Activated CD4-positive, CD25-positive, alpha-beta regulatory T cell treated with anti-CD3 and anti-CD28 coated beads, Interleukin-2, amount 50 U/mL, for 16 hours (primary cell): ENCODE measurements around the gene CRYBG2.
"Not testable (repeated sequence)": the region's sequence is repeated elsewhere in the genome, so short reads cannot be mapped to it uniquely, and the experiment has no call there.

Experiments used
- DNase-seq: peaks from one replicate; pipeline ENCODE4 v3.0.0-alpha.2; 2020; ENCODE audit warnings: low read depth, low spot score

The CRYBG2 gene

DNA sequence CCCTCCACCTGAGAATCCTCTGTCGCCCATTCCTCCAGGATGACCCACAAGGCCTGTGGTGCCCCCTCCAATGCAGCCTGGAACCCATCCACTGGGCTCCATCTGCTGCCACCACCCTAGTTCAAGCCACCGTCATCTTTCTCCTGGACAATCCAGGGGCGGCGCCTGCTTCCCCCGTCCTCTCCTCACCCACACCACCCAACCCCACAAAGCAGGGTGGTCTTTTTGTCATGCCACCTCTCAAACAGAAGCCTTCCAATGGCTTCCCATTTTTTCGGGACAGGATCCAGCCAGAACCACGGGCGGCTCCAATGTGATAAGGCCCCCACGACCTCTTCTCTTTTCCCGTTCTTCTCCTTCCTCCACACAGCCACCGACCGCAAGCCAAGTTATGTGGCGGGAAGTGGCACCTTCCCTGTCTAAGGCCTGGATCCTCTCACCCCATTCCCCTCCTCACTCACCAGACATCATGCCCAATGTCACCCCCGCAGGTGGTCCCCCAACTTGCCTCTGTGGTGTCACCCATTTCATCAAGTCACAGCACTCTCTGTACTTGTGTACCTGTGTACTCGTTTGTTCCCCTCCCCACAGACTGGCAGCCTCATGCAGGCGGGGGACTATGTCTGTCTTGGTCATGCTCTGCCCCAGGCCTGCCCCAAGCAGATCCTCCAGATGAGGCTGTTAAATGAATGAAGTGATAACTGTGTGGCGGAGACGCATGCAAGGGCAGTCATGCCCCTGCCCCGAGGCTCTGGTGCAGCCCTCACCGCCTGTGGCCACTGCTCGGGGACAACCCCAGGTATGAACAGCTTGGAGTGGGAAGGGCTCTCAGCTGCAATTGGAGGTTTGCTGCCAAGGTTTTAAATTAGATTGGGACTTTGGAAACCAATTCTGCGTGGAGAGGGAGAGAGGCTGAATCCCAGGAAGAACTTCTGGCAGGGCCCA, 58.5 kb downstream of the CRYBG2 start:
- DNase-seq: no peak

DNA sequence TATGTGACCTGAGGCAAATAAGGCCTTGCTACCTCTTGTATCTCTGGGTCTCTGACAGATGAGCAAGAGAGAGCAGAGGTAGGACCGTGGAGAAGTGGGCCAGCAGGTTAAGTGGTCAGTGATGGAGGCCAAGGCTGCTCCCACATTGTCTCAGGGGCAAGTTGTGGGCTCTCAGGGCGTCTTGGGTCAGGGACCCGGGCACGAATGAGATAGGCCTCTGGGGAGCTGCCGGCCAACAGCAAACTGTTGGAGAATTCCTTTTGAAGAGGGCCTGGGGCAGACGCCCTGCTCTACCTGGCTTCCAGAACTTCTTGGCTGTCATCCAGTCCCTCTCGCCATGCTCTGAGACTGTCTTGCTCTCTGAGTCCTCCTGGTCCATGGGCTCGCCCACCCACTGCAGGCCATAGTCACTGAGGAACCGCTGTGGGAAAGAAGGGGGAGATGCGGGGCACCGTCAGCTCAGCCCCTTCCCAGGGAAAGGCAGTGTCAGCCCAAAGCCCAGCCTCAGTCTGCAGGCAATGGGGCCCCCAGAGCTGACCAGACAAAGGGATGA, 59.9 kb downstream of the CRYBG2 start:
- DNase-seq: no peak

DNA sequence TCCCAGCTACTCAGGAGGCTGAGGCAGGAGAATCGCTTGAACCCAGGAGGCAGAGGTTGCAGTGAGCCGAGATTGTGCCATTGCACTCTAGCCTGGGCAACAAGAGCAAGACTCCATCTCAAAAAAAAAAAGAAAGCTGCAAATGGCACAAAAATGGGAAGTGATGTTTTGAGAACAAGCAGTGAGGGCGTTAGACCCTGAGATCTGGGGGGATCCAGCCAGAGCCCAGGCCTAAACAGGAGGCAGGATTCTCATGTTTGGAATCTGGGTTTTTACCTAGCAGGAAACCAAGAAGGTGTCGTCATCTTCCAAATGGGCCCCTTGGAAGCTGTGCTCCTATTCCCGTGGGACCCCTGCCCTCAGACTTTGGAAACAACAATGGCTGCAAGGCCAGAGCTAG, 61.2 kb downstream of the CRYBG2 start:
- not testable (repeated sequence) for DNase-seq

DNA sequence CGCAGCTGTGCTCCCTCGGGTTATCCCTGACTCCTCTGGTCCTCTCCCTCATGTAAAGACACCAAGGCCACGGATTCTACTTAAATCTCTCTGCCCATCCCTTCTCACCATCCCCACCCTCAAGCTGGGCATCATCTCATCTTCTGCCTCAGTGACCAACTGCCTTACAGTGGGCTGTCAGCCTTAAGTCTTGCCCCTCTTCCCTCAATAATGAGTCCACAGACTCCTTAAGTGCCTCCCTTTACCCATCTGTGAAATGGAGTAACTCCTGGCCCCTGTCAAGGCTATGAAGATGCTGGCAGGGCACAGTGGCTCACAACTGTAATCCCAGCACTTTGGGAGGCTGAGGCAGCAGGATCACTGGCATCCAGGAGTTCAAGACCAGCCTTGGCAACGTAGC, 62.0 kb downstream of the CRYBG2 start:
- DNase-seq: no peak

DNA sequence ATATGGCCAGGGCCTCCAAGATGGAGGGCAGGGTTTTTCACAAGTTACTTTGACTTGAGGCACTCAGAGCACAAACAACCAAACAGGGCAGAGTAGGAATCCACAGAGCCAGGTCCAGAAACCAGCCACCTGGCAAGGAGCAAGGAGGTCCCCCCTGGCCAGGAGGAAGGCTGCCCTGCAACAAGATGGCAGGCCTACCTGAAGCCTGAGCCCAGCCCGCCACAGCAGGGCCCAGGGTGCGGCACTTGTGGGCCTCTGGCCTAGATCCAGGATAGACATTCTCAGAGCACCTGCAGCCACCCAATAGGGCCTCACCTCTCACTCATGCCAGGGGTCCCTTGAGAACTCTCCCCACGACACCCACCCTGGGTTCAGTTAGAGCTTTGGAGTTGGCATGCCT, 62.5 kb downstream of the CRYBG2 start:
- DNase-seq: no peak

DNA sequence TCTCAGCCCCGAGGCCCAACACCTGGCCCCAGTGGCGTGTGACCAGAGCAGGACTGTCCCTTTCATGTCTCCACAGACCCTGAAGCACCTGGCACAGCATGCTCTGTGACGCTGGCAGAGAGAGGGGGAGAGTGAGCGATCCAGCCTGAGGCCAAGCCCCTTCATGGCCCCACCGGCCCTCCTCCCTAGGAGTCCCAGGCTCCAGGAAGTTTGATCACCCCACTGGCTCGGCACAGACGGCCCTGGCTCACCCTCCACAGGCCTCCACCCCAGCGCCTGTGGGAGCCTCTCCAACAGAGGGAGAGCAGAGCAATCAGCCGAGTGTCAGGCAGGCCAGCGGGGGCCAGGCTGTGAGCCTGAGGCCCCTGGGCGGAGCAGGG, 63.1 kb downstream of the CRYBG2 start:
- DNase-seq: no peak

DNA sequence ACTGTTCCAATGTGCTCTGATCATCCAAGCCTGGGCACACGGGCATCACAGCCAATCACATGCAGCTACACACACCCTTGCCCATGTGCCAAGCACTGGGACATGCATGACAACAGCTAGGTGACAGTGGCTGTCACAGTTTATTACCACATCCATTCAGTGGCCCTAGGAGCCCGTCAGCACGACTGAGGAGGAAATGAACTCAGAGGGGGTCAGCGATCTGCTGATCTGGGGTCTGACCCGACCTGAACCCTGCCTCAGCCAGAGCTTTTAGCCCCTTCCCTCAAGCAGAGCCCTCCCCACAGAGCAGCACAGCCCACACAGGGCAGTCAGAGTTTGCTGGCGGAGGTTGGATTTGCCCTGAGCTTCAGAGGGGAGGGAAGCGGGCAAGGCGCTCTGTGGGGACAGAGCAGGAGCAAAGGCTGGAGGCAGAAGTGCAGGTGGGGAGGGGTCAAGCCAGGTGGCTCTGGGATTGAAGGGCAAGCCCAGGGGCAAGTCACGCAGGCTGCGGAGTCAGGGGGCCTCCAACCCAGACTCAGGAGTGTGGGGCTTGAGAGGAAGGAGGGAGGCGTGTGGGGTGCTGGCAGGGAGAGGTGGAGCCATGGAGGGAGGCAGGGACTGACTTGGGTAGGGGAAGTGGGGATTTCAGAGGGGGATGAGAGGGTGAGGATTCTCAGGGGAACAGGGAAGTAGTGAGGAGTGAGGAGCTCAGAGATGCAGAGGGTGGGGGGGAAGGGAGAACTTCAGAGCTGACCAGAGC, 63.6 kb downstream of the CRYBG2 start:
- DNase-seq: no peak

DNA sequence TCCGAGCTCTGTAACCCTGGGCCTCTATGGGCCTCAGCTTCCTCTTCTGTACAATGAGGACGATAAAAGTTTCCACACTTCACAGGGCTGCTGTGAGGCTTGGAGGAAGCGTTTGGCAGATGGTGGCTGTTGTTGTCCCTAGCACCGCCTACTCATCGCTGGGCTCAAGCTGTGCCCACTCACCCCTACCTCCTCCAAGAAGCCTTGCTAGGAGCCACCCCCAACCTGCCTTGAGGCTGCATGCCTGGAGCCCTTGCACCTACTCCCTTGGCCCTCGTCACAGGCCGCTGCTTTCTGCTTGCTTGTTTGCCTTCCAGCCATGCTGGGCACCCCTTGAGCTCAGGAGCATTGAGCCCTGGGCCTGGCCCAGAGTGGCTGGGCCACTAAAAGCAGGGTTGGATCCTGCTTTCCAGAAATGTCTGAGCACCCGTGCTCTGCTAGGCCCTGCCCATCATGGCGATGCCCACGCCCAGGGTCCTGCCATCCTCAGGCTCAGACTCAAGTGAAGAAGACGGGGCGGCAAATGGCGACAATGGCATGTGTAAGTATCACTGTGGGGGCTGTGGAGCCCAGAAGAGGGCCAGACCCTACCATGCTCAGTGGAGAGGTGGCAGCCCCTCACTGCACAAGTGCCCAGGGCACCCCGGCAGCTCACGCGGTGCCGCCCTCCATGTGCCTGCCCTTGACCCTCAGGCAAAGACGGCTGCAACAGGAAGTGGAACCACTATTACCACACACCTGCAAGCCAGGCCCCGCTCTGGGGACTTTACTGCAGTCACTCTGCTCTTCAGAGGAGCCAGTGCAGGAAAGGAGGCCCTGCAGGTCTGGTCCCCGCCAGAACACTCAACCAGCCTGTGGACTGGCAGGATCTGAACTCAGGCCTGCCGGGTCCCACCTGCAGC, 64.5 kb downstream of the CRYBG2 start:
- DNase-seq: no peak

DNA sequence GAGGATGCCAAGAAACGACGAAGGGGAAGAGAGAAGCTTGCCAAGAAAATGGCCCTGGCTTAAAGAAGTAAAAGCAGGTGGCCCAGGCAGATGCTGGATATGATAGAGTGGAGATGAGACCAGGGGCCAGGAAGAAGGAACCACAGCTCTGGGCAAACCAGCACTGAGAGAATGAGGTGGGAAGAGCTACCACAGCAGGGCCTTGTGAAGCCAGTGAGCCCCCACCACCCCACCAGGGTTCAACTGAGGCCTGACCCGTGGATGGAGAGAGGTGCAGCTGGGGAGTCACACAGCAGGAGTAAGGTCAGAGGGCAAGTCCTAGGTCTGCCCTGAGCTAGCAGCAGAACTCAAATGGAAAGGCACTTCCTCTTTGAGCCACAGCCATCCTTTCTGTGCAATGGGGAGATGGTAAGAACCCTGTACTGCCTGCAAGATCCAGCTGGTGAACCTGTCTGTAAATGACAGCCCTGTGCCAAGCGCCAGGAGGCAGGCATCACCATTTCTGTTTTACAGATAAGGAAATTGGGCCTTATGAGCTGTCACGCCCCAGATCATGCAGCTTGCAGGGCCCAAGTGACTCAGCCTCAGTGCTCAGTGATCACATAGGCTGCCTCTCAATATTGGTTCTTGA, 65.5 kb downstream of the CRYBG2 start:
- no peak for DNase-seq

DNA sequence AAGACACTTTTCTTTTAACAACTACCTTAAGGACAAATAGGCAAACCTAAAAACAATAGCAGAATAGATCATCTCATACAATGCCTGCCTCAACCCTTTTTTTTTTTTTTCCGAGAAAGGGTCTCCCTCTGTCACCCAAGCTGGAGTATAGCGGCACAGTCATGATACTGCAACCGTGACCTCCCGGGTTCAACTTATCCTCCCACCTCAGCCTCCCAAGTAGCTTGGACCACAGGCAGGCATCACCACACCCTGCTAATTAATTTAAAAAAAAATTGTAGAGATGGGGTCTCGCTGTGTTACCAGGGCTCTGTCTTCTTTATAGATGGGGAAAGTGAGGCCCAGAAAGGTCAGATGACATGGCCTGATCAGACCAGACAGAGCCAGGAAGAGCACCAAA, 66.1 kb downstream of the CRYBG2 start:
- no peak for DNase-seq

DNA sequence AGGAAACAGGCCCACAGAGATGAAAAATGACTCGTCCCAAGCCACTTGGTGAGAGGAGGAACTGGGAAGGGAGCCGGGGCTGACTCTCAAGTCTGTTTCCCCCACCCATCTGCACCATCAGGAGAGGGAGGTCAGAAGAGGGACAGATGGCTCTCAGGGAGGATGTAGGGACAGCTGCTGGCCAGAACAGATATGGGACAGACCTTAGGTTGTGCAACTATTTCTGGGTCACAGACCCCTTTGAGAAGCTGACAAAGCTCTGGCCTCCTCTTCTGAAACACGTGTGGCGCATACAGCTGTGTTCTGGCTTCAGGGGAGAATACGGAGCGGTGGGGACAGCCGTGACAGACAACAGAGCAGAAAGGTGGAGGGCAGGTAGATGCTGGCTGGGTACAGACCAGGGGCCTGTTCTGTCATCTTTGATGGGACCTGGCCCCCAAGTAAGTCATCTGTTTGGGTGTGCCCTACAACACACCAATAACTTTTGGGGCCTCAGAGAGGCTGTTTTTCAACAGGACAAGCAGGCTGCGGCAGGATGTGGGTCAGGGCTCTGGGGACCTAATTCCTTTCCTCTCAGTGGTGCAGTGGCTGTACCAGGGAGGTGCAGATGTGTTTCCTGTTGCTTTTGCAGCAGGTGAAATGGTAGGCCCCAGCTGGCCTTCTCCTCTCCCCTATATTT, 66.8 kb downstream of the CRYBG2 start:
- DNase-seq: no peak

DNA sequence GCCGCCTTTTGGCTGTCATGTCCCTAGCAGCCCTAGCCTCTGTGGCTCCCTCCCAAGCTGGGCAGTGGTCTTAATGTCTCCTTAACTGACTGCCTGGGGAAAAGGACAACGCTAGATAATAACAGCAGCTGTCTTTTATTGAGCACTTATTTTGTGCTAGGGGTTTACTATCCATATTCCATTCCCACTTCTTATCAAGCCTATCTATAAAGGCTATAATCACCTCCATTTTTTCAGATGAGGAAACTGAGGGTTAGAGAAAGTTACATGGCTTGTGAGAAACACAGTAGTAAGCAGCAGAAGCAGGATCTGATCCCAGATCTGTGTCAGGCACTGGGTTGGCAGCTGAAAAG, 67.9 kb downstream of the CRYBG2 start:
- DNase-seq: no peak

DNA sequence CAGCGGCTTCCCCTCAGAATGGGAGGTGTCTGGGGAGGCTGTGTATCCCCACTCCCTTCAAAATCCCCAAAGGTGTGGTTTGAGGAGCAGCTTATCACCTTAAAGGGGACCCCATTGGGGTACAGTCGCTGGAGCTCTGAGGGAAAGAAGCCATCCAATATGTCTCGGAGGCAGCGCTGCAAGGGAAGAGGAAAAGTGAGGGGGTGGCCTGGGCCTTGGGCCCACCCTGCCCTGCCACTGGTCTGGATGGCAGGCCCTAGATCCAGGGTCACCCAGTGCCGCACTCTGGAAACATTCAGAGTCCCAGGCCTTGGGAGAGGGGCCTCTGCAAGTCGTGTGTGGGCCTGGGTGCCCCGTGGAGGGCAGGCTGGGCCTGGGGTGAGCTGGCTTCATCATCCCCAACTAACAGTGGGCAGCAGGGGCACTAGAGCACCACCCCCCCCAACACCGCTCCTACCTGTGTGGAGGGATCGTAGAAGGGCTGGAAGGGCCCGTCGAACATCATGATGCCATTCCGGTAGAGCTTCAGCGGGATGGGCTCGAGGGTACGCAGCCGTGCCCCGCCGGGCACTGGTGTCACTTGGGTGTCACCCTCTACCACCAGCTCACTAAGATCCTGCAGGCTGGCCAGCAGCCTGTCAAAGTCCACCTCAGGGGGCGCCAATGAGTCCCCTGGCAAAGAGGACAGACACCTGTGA, 68.4 kb downstream of the CRYBG2 start:
- no peak for DNase-seq

DNA sequence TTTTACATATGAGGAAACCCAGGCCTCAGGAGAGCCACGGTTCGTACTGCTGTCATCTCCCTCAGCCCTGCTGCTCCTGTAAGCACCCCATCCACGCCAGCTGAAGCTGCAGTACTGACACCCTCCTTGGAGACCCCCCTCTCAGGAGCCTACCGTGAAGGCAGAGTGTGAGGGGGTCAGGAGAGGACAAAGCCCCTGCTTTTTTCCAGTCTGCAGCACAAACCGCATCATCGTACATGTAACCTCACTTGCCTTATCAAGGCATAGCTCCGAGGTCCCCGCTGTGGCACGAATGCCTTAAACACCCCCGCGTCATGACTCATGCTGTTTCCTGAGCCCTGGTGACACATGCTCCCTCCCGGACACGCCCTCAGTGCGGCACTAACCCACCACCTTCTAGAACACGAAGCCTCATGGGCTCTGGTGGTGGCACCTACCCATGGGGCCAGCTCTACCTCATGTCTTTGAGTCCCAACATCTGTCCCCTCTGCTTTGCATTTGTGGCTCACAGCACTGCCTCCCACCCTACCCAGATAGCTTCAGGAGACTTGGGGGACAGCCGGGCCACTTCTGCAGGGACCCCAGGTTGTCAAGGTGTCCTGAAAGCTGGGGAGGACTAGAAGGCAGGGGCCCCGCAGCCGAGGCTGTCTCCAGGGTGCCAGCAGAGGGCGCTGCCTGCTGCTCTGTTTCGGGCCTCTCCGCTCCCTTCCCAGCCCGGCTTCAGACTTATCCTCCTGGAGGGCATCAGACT, 69.2 kb downstream of the CRYBG2 start:
- peak; percentile 85 for DNase-seq

DNA sequence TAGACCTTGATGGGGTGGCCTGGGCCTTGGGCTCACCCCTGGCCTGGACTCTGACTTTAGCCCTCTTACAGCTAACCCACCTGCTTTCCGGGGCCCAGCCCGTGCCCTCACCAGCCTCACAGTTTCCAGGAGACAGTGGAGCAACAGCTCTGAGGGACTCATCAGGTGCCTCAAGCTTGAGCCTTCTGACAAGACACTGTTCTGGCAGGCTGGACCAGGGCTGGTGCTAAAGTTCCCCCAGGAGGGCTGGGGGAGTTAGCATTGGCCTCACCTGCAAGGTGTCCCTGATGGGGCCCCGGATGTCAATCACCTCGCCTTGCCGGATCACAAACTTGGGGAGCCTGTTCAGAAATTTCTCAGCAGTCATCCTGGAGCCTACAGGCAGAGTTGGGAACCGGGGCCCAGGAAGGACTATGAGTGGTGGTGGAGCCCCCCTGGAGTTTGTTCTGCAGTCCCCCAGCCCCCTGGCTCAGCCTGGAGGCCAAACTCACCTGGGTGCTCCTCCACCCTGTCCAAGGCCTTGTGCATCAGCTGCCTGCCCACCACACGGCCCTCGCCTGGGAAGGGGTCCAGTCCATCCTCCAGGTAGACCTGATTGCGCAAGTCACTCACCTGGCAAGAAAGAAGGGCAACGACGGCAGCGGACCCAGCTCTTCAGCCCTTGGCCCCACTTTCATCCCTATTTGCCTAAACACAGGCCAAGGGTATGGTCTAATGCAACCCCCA, 69.9 kb downstream of the CRYBG2 start:
- DNase-seq: no peak

DNA sequence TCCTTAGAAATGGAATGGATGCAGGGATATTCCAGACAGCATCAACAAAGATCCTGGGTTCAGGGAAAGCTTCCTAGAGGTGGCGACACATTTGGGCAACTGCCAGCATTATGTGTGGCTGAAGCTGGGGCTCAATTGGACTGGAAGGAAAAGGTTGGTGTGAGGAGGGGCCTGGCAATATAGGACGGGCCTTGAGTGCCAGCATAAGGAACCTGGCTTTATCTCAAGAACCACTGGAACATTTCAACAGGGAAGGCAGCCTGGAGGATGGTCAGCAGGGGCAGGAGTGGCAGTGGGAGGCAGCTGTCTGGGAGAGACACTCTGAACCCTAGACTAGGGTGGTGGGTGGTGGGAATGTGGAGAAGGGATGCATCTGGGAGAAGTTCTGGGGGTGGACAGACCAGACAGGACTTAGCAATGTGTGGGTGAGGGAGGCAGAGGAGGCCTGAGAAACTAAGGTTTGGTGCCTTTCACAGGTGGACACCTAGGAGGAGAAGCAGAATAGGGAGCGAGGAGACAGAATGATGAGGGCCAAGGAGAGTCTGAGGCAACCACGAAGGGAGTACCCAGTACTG, 70.6 kb downstream of the CRYBG2 start:
- no peak for DNase-seq

DNA sequence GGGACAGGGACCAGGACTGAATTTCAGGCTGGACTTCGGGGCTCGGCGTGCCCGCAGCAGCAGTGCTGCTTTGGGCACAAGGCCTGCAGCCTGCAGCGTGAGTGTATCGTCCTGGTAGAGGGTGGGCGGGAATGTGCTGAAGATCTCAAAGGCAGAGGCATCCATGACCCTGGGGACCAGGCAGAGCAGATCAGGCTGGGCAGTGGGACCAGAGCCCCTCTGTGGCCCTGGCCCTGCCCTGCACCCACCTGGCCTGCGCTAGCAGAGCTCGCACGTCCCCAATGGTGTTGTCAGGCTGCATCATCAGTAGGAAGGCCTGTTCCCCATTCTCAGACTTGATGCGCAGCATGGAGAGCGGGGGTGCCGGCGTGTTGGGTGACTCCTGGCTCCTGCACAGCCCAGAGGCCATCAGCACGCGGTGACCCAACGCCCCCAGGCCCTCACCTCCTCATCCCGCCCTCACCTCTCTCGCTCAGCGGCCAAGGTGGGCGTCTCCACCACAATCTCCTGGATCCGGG, 71.5 kb downstream of the CRYBG2 start:
- DNase-seq: no peak

DNA sequence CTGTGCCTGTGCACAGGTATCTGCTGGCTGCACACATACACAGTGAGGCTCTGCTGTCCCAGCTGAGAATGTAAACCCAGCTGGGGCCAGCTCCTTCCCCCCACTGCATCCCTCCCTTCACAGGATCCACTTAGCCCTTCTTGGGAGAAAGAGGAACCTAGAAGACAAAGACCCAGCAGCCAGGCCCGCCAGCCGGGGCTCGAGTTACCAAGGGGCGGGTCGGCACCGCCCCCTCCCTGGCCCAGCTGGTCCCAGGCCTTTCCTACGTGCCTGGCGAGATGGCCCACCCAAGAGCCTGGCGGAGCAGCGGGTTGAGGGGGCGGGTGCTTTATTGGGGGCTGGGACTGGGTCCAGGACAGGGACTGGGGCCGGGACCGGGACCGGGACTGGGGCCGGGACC, 72.0 kb downstream of the CRYBG2 start:
- no peak for DNase-seq
